Measurements from ENCODE around the gene SLFN11. TPM values are rescaled to one million over a fixed set of nuclear protein-coding genes. Genes with fewer than 3 reads are reported as not detected.

The SLFN11 gene
- total RNA-seq, 1 experiment from 2014 or later = 0.90 TPM

- H3K23ac ChIP-seq (ENCODE audit: insufficient read length, low read depth, low read length) = no peak overlapping the region
- no peaks in the 10 kb centered on the region; a peak in 1 of 7 replicates for H3K36me3 Mint-ChIP-seq (ENCODE audit: insufficient read depth in 1 of 3, low read depth in 3 of 3)
- no peak overlapping the region for H3K4me3 Mint-ChIP-seq
- no peak overlapping the region for H3K27ac ChIP-seq (ENCODE audit: insufficient read length, low read depth, low read length)
- H3K4me2 ChIP-seq (ENCODE audit: insufficient read depth, insufficient read length, low read length) = no peak overlapping the region
- H2AK5ac ChIP-seq (ENCODE audit: insufficient read length, low read length) = no peak overlapping the region
- no peak for TF ChIP-seq CTCF (conservative IDR thresholded peaks at IDR 0.05)
- no peak overlapping the region for H2BK20ac ChIP-seq (ENCODE audit: low read depth, low read length, poor library complexity, severe bottlenecking)
- no peaks in the 10 kb centered on the region; the same call in 1 of the 2 replicates for H3K4me1 ChIP-seq (ENCODE audit: insufficient read depth, low read length)
- peaks cover 10% of the 10 kb centered on the region; the same call in 1 of the 2 replicates for H3K27me3 ChIP-seq (ENCODE audit: insufficient read depth, low read length)
- no peaks in the 10 kb centered on the region for H3K9me3 ChIP-seq (ENCODE audit: control insufficient read depth, low read depth, low read length)
- peaks cover 11% of the 10 kb centered on the region for H3K27me3 Mint-ChIP-seq (ENCODE audit: low read depth)
- H3K79me2 ChIP-seq (ENCODE audit: insufficient read depth, low read length) = no peaks in the 10 kb centered on the region
- no peak overlapping the region for H3K4ac ChIP-seq (ENCODE audit: low read depth, low read length)
- H4K5ac ChIP-seq (ENCODE audit: insufficient read length, low read depth, low read length) = no peak overlapping the region
- WGBS (ENCODE audit: extremely low coverage, insufficient read length, low lambda C conversion rate) = no CpG with 5 or more reads among the region's 2 CpGs
- H3K18ac ChIP-seq (ENCODE audit: insufficient read length, low read depth, low read length) = no peak overlapping the region
- H4K91ac ChIP-seq (ENCODE audit: insufficient read length, low read depth, low read length) = no peak overlapping the region
- H3K4me1 Mint-ChIP-seq = peaks cover 42 to 44% of the 10 kb centered on the region in 2 experiments
- no peak overlapping the region for H3T11ph ChIP-seq (ENCODE audit: low read length)
- H3K23me2 ChIP-seq (ENCODE audit: insufficient read length, low read depth, low read length, poor library complexity, severe bottlenecking) = peaks cover 12% of the 10 kb centered on the region
- H3K56ac ChIP-seq (ENCODE audit: insufficient read length, low read depth, low read length) = no peak overlapping the region
- peak overlapping the region in 1 of 3 experiments; percentile 82; a peak in 1 of 7 replicates for H3K27ac Mint-ChIP-seq
- no peak overlapping the region for H4K8ac ChIP-seq (replicated peaks; ENCODE audit: insufficient read length, low read depth, low read length)
- no peak overlapping the region for H2BK12ac ChIP-seq (ENCODE audit: insufficient read length, low read depth, low read length)
- H3K9me3 Mint-ChIP-seq = peaks cover 0 to 2% of the 10 kb centered on the region in 2 experiments; a peak in 1 of 5 replicates
- H2AFZ ChIP-seq (ENCODE audit: low read length) = no peak overlapping the region
- H3K79me1 ChIP-seq (ENCODE audit: insufficient read depth, low read depth, low read length, poor library complexity, severe bottlenecking) = no peaks in the 10 kb centered on the region
- H3K9ac ChIP-seq (ENCODE audit: extremely low read depth, insufficient read length, low read length) = no peak overlapping the region
- H2BK15ac ChIP-seq (ENCODE audit: low read depth, low read length) = no peak overlapping the region
- H4K20me1 ChIP-seq (ENCODE audit: control insufficient read depth, insufficient read depth, insufficient read length) = no peaks in the 10 kb centered on the region
- no peak for DNase-seq
- H2BK5ac ChIP-seq (ENCODE audit: insufficient read length, low read length) = no peak overlapping the region
- H3K14ac ChIP-seq (ENCODE audit: insufficient read depth, low read length) = no peak overlapping the region
- H2BK120ac ChIP-seq (ENCODE audit: low read depth, low read length, poor library complexity, severe bottlenecking) = no peak overlapping the region
Observed at GRCh38 chr17:35315971-35316370, 57.5 kb downstream of the SLFN11 start.

Measured in H9 (cell line).